ENCODE data around the gene ZDHHC11.

GRCh38 chr5:759111-759751 lies 91.6 kb downstream of the ZDHHC11 start:
- TF ChIP-seq CTCF (IDR thresholded peaks at IDR 0.05; ENCODE audit: low read depth, low read length, poor library complexity, severe bottlenecking), result no peak
- no peak for TF ChIP-seq EZH2phosphoT487 (IDR thresholded peaks at IDR 0.05; ENCODE audit: borderline replicate concordance, low read length)

All from DOHH2 (cell line).